Epithelial cell of esophagus (primary cell): ENCODE measurements around the gene INAFM1.
"Not testable (repeated sequence)": the region's sequence is repeated elsewhere in the genome, so short reads cannot be mapped to it uniquely, and the experiment has no call there.

Experiments
- DNase-seq: peaks from one replicate; pipeline ENCODE4 v3.0.0; 2010; ENCODE audit warnings: low read depth
- H3K4me3 ChIP-seq: 2 replicates; pipeline ENCODE4 v1.5.1; 2011; ENCODE audit warnings: mild to moderate bottlenecking, low read length, control low read depth
- CTCF ChIP-seq: IDR thresholded peaks from 2 replicates; pipeline ENCODE4 v1.5.1; 2011; ENCODE audit warnings: low read depth, mild to moderate bottlenecking, low read length, control low read depth, inconsistent platforms; ENCODE audit not compliant: insufficient read depth; ENCODE audit errors: missing control alignments

The INAFM1 gene

DNA sequence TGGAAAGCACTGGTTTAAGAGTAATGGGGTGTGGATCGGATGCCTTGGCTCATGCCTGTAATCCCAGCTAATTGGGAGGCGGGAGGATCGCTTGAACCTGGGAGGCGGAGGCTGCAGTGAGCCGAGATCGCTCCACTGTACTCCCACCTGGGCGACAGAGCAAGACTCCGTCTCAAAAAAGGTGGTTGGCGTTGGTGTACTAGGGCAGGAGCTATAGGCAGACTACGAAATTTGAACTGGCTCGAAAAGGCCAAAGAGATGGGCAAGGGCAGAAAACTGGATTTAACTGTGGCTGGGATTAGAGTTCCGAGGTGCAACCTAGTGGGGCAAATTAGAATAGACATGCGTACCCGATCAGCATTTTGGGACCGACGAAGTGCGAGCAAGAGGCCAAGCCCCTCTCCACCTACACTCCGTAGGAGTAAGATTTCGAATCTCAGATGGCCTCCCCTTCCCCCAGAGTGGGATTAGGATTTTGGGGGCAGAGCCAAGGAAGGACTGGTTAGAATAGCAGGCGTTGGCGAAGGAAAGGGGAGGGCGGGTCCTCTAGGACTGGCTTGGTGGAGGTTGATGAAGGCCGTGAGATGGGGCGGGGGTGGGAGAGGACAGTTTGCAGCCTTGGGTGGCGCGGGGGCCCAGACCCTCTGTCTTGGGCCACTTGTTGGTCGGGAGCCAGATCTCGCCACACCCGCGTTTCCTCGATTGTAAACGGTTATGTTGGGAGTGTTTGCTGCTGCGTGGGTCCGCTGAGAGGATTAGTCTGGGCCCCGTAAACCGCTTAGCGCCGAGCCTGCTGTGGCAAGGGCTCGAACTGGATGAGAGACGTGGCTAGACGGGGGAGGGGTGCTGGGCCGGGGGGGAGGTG, 2.0 kb upstream of the INAFM1 start:
- no peak for TF ChIP-seq CTCF
- peak overlapping the region; percentile 89 for H3K4me3 ChIP-seq
- no peak for DNase-seq

GRCh38 chr19:47273313-47274070, 1.2 kb upstream of the INAFM1 start:
- DNase-seq: peak; percentile 91
- H3K4me3 ChIP-seq: peak overlapping the region; percentile 89
- TF ChIP-seq CTCF: no peak

GRCh38 chr19:47274891-47275761, 441 bp downstream of the INAFM1 start:
- peak overlapping the region; percentile 30 for H3K4me3 ChIP-seq
- DNase-seq: no peak
- TF ChIP-seq CTCF: no peak

DNA sequence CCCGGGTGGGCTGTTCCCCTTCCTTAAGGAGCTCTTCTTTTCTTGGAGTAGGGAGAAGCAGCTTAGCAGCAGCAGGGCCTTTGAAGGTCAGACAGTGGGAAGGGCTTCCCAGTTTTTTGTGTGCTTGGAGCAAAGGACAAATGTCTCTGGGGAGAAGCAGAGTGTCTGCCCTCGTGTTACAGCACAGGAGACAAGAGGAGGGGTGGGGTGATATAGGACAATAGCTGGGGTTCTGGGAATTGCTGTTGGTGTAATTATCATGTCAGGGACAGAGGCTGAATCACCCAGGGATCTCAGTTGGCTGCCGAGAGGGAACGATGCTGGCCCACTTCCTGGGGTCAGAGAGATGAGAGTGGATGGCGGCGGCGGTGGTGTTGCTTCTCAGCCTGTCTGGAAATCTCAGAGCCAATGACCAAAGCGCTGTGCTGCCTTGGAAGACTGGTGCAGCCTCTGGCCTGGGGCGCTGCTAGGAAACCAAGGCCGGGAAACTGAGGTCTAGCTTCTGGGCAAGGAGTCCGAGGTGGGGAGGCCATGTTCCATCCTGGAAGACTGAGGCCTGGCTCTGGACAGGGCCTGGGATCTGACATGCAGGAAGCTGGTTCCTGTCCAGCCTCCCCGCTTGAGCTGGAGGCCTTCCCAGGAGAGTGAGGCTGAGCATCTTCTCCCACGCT, 1.2 kb downstream of the INAFM1 start:
- DNase-seq: no peak
- H3K4me3 ChIP-seq: no peak overlapping the region
- TF ChIP-seq CTCF: no peak

- H3K4me3 ChIP-seq, DNase-seq: not testable (repeated sequence)
Measured at GRCh38 chr19:47276513-47276912, 1.8 kb downstream of the INAFM1 start.

- no peak overlapping the region for H3K4me3 ChIP-seq
- peak; percentile 44 for DNase-seq
- peak; percentile 43 for TF ChIP-seq CTCF
Measured at GRCh38 chr19:47280183-47280797, 5.6 kb downstream of the INAFM1 start.
